ENCODE measurements around the gene MED16. TPM values are rescaled to one million over a fixed set of nuclear protein-coding genes. Genes with fewer than 3 reads are reported as not detected.

MED16 gene
- total and polyA plus RNA-seq, 10 of the 15 experiments (the other 5 are each of a cell fraction or from before 2014, with no cell fraction given): 0.56 to 51.1 (median 13.6) TPM

DNA sequence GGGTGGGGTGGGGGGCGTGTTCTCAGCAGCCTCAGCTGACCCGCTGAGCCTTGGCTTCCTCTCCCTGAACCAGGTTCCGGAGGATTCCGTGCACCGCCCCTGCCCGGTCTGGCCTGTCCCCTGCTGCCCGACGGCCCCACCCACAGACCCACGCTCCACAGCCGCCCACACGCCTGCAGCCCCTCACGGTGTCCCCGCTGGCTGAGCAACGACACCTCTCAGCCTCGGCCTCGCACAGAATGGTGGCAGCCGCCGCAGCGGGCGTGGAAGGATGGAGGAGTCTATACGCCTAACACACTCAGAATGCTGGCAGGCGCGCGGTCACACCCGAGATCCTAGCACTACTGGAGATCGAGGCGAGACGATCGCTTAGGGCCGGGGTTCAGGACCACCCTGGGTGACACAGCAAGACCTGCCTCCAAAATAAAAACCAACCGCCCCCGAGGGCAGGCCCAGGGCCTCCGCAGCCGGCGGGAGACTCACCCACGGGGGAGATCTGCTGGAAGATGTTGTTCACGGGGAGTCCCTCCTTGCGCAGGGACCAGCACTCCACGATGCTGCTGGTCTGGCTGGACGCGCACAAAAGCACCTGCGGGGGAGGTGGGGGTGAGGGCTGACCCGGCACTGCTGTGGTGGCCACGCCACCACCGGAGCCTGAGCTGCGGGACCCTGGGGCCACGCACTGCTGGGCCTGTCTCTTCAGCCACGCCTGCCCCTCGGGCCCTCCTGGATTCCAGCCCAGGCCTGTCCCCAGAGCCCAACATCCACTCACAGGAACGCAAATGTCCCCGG lies 8.4 kb downstream of the MED16 start:
- Histone ChIP-seq H3K9me3 (replicated peaks; ENCODE audit: control insufficient read depth, insufficient read depth, low read length) (no peaks in the 10 kb centered on the region; the same call in 2 of the 3 replicates), H3K36me3 (ENCODE audit: control insufficient read depth in 2 of 2, insufficient read depth in 2 of 2, low read length in 1 of 2) (peaks cover 0 to 3% of the 10 kb centered on the region in 2 experiments; a peak in 3 of 4 replicates), H3K79me2 (ENCODE audit: control insufficient read depth, insufficient read depth, low read length) (no peaks in the 10 kb centered on the region), H3K4me1 (ENCODE audit: control insufficient read depth, insufficient read depth, low read length) (no peaks in the 10 kb centered on the region), H3K4me3 (no peak overlapping the region), H3K27me3 (replicated peaks in 1 of 2; ENCODE audit: control insufficient read depth in 2 of 2, insufficient read depth in 2 of 2, low read length in 1 of 2) (no peaks in the 10 kb centered on the region), H3K4me2 (ENCODE audit: control insufficient read depth, insufficient read depth) (no peak overlapping the region), H2AFZ (ENCODE audit: control insufficient read depth, low read depth, low read length) (no peak overlapping the region), H4K20me1 (ENCODE audit: control insufficient read depth, insufficient read depth) (no peaks in the 10 kb centered on the region), H3K27ac (ENCODE audit: control insufficient read depth, insufficient read depth) (no peak overlapping the region), H3K9ac (ENCODE audit: control insufficient read depth, insufficient read depth, low read length) (no peak overlapping the region)
- FAIRE-seq (no peak), ATAC-seq (no peak), DNase-seq (ENCODE audit: low read depth, low spot score) (no peak)
- intact Hi-C loops (cut with micrococcal nuclease; ENCODE audit: unreplicated experiment) (no loop called here), in situ Hi-C loops (cut with MboI) (no loop called here)
- CTCF ChIA-PET: no interaction called here
- WGBS (ENCODE audit: insufficient coverage, insufficient replicate concordance, low lambda C conversion rate, missing lambda C conversion rate): 92% methylated on average over 36 of the region's 51 CpGs
- SMC1A ChIA-PET (ENCODE audit: uncharacterized antibody, unreplicated experiment): no interaction called here
- POLR2A ChIA-PET: no interaction called here
- RAD21 ChIA-PET (ENCODE audit: unreplicated experiment): no interaction called here
- TF ChIP-seq POLR2A (IDR thresholded peaks at IDR 0.05; ENCODE audit: low read depth, low read length) (peak; percentile 43; the same call in 1 of the 2 replicates), IKZF2 (IDR thresholded peaks at IDR 0.05) (no peak)
- BruUV-seq (replicated peaks): no TSS peak

DNA sequence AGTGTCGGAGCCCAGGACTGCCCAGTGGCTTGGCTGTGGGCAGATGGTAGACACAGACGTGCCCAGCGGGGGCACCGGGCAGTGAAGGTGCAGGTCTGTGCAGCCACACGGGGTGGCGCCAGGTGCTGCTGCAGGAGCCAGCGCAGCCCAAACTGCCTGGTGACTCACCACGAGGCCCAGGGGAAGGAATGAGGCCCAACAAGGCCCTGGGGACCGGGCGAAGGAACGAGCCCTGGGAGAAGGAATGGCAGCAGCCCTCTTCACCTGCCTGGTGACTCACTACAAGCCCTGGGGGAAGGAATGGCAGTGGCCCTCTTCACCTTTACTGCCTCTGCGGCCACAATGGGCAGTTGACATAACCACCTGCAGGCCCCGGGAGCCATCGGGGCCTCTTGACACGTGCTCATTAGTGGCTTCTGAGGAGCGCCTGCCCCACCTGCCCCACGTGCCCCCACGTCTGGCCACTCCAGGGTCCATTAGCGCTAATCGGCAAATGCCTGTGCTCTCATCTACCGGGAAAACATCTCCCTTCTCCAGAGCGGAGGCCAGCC lies 9.3 kb downstream of the MED16 start:
- no peak for ATAC-seq
- no peak for FAIRE-seq
- Histone ChIP-seq H4K20me1 (ENCODE audit: control insufficient read depth, insufficient read depth) (no peaks in the 10 kb centered on the region), H2AFZ (ENCODE audit: control insufficient read depth, low read depth, low read length) (no peak overlapping the region), H3K4me1 (ENCODE audit: control insufficient read depth, insufficient read depth, low read length) (no peaks in the 10 kb centered on the region), H3K36me3 (ENCODE audit: control insufficient read depth in 2 of 2, insufficient read depth in 2 of 2, low read length in 1 of 2) (peaks cover 0 to 3% of the 10 kb centered on the region in 2 experiments; a peak in 3 of 4 replicates), H3K9me3 (replicated peaks; ENCODE audit: control insufficient read depth, insufficient read depth, low read length) (no peaks in the 10 kb centered on the region; the same call in 2 of the 3 replicates), H3K27me3 (replicated peaks in 1 of 2; ENCODE audit: control insufficient read depth in 2 of 2, insufficient read depth in 2 of 2, low read length in 1 of 2) (no peaks in the 10 kb centered on the region), H3K4me3 (no peak overlapping the region), H3K9ac (ENCODE audit: control insufficient read depth, insufficient read depth, low read length) (no peak overlapping the region), H3K79me2 (ENCODE audit: control insufficient read depth, insufficient read depth, low read length) (no peaks in the 10 kb centered on the region), H3K4me2 (ENCODE audit: control insufficient read depth, insufficient read depth) (no peak overlapping the region), H3K27ac (ENCODE audit: control insufficient read depth, insufficient read depth) (no peak overlapping the region)
- TF ChIP-seq TBL1XR1 (IDR thresholded peaks at IDR 0.05; ENCODE audit: low read depth, low read length) (no peak), STAT1 (conservative IDR thresholded peaks at IDR 0.05) (no peak), IKZF1 (conservative IDR thresholded peaks at IDR 0.05) (no peak), EP300 (IDR thresholded peaks at IDR 0.05; ENCODE audit: borderline replicate concordance in 1 of 2, control insufficient read depth in 1 of 2, low read depth in 2 of 2, low read length in 2 of 2) (no peak), ZZZ3 (IDR thresholded peaks at IDR 0.05; ENCODE audit: control insufficient read depth, insufficient read length, low read depth) (no peak), ETV6 (conservative IDR thresholded peaks at IDR 0.05 in 1 of 2, IDR thresholded peaks at IDR 0.05 in 1 of 2; ENCODE audit: borderline replicate concordance in 1 of 2, low read depth in 1 of 2) (no peak), SMAD1 (IDR thresholded peaks at IDR 0.05; ENCODE audit: low read depth, partially characterized antibody) (no peak), FOS (IDR thresholded peaks at IDR 0.05; ENCODE audit: borderline replicate concordance, extremely low read depth, insufficient read length) (no peak), ZNF622 (IDR thresholded peaks at IDR 0.05) (no peak), CEBPB (IDR thresholded peaks at IDR 0.05; ENCODE audit: borderline replicate concordance in 1 of 2, low read depth in 2 of 2, low read length in 2 of 2) (no peak), NBN (IDR thresholded peaks at IDR 0.05) (no peak), NFXL1 (IDR thresholded peaks at IDR 0.05; ENCODE audit: borderline replicate concordance) (no peak)
- TF ChIP-seq, protein P1, sequence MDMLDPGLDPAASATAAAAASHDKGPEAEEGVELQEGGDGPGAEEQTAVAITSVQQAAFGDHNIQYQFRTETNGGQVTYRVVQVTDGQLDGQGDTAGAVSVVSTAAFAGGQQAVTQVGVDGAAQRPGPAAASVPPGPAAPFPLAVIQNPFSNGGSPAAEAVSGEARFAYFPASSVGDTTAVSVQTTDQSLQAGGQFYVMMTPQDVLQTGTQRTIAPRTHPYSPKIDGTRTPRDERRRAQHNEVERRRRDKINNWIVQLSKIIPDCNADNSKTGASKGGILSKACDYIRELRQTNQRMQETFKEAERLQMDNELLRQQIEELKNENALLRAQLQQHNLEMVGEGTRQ (IDR thresholded peaks at IDR 0.05; ENCODE audit: borderline replicate concordance, low read depth, low read length): no peak
- TF ChIP-seq, protein P2, sequence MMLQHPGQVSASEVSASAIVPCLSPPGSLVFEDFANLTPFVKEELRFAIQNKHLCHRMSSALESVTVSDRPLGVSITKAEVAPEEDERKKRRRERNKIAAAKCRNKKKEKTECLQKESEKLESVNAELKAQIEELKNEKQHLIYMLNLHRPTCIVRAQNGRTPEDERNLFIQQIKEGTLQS (IDR thresholded peaks at IDR 0.05; ENCODE audit: borderline replicate concordance, extremely low read depth, low read depth, low read length): no peak
- ChIA-PET POLR2A (interaction anchor here (0.7 kb wide), 1 partner anchor 209 kb away, joined by 3 read pairs; no protein-coding TSS in a partner anchor), RAD21 (ENCODE audit: unreplicated experiment) (no interaction called here), SMC1A (ENCODE audit: uncharacterized antibody, unreplicated experiment) (no interaction called here), CTCF (no interaction called here)
- BruUV-seq (replicated peaks): no TSS peak
- DNase-seq (ENCODE audit: low read depth, low spot score): no peak
- in situ Hi-C loops (cut with MboI) (no loop called here), intact Hi-C loops (cut with micrococcal nuclease; ENCODE audit: unreplicated experiment) (no loop called here)
- WGBS (ENCODE audit: insufficient coverage, insufficient replicate concordance, low lambda C conversion rate, missing lambda C conversion rate): 90% methylated on average over 22 of the region's 22 CpGs
